WTC11 (cell line): Measurements from ENCODE around the gene PPP1R16B. TPM values are rescaled to one million over a fixed set of nuclear protein-coding genes. Genes with fewer than 3 reads are reported as not detected.
A peak's percentile ranks its signal among the peaks of the same experiment; 100 is the strongest.

Experiments
- ATAC-seq: fragments of 200-7000 bp; cut with Tn5 transposase; 2 replicates; pipeline ENCODE4 v1.10.0; 2021; ENCODE audit warnings: mild to moderate bottlenecking, moderate library complexity
- Bru-seq: library from RNA; stranded (reverse); fragments of 400-500 nt; gene quantifications from one replicate; lab custom pipeline; 2021; lab: Mats Ljungman, UMichigan
- CTCF ChIA-PET: fragments of 300-600 bp; sonication (Branson Sonifier 250); formaldehyde crosslinking; loops from one replicate; lab custom pipeline; 2021; ENCODE audit warnings: antibody characterized with exemption; lab: Charles Lee
- POLR2A ChIA-PET: fragments of 350-600 bp; sonication (Branson Sonifier 250); formaldehyde crosslinking; loops from one replicate; lab custom pipeline; 2021; ENCODE audit warnings: antibody characterized with exemption; lab: Charles Lee
- DNase-seq: peaks from one replicate; pipeline ENCODE4 v3.0.0; 2021; ENCODE audit warnings: low spot score
- H3K27ac Mint-ChIP-seq: 2 replicates; pipeline ENCODE4 v1.8.0; 2021; ENCODE audit warnings: mixed read lengths
- H3K27me3 Mint-ChIP-seq: 2 replicates; pipeline ENCODE4 v1.8.0; 2021; ENCODE audit warnings: low read depth, mild to moderate bottlenecking, moderate library complexity, mixed read lengths
- H3K36me3 Mint-ChIP-seq: 2 replicates; pipeline ENCODE4 v1.8.0; 2021; ENCODE audit warnings: mixed read lengths
- H3K4me1 Mint-ChIP-seq: 2 replicates; pipeline ENCODE4 v1.8.0; 2022; ENCODE audit warnings: mixed read lengths
- H3K4me3 Mint-ChIP-seq: 2 replicates; pipeline ENCODE4 v1.8.0; 2021; ENCODE audit warnings: mild to moderate bottlenecking, moderate library complexity, mixed read lengths
- H3K9me3 Mint-ChIP-seq: 2 replicates; pipeline ENCODE4 v1.8.0; 2021; ENCODE audit warnings: mixed read lengths
- FOXK1 ChIP-seq: sonication (generic); formaldehyde crosslinking; IDR thresholded peaks from 2 replicates; pipeline ENCODE4 v1.8.0; 2022; ENCODE audit warnings: mild to moderate bottlenecking, moderate library complexity, missing genetic modification reagents
- HMGA2 ChIP-seq: fragments of 250-450 bp; sonication (Bioruptor Pico); IDR thresholded peaks from 2 replicates; pipeline ENCODE4 v1.4.0; 2021; ENCODE audit warnings: mild to moderate bottlenecking, moderate library complexity
- IRF2 ChIP-seq: sonication (generic); formaldehyde crosslinking; IDR thresholded peaks from 2 replicates; pipeline ENCODE4 v1.8.0; 2022; ENCODE audit warnings: low read depth, missing genetic modification reagents, borderline replicate concordance
- KAT7 ChIP-seq: sonication (generic); formaldehyde crosslinking; IDR thresholded peaks from 2 replicates; pipeline ENCODE4 v1.8.1; 2023; ENCODE audit warnings: missing genetic modification reagents, mild to moderate bottlenecking, borderline replicate concordance
- NFYB ChIP-seq: sonication (generic); formaldehyde crosslinking; conservative IDR thresholded peaks from 2 replicates; pipeline ENCODE4 v1.8.0; 2022; ENCODE audit warnings: low read depth, missing genetic modification reagents
- NR1H2 ChIP-seq: sonication (generic); formaldehyde crosslinking; IDR thresholded peaks from 2 replicates; pipeline ENCODE4 v1.9.0; 2021; ENCODE audit warnings: mild to moderate bottlenecking, moderate library complexity, missing genetic modification reagents
- TEAD1 ChIP-seq: sonication (generic); formaldehyde crosslinking; IDR thresholded peaks from 2 replicates; pipeline ENCODE4 v1.8.0; 2022; ENCODE audit warnings: mild to moderate bottlenecking, missing genetic modification reagents
- TP53 ChIP-seq: sonication (generic); formaldehyde crosslinking; IDR thresholded peaks from 2 replicates; pipeline ENCODE4 v1.8.1; 2023; ENCODE audit warnings: mild to moderate bottlenecking, missing genetic modification reagents
- ZNF121 ChIP-seq: sonication (generic); formaldehyde crosslinking; IDR thresholded peaks from 2 replicates; pipeline ENCODE4 v1.8.0; 2023; ENCODE audit warnings: missing genetic modification reagents
- ZNF263 ChIP-seq: sonication (generic); formaldehyde crosslinking; IDR thresholded peaks from 2 replicates; pipeline ENCODE4 v1.8.1; 2022; ENCODE audit warnings: low read depth, mild to moderate bottlenecking, moderate library complexity, missing genetic modification reagents
- ZNF317 ChIP-seq: sonication (generic); formaldehyde crosslinking; IDR thresholded peaks from 2 replicates; pipeline ENCODE4 v1.8.1; 2023; ENCODE audit warnings: low read depth, mild to moderate bottlenecking, moderate library complexity, missing genetic modification reagents, borderline replicate concordance
- long read RNA-seq, 3 experiments: library from RNA in 1 of 3; library from capped mRNA in 1 of 3; library from polyadenylated mRNA in 1 of 3; unstranded in 2 of 3; stranded (forward) in 1 of 3; transcript quantifications; one replicate each; pipeline ENCODE4 v2.0.0, GENCODE V29; 2021
- total RNA-seq: library from RNA; stranded (reverse); gene quantifications from 3 replicates; pipeline ENCODE4 v1.2.3, GENCODE V29; 2021
- TF ChIP-seq, protein P1 (sequence below): sonication (generic); formaldehyde crosslinking; IDR thresholded peaks from 2 replicates; pipeline ENCODE4 v1.8.0; 2023; ENCODE audit warnings: missing genetic modification reagents, mild to moderate bottlenecking, borderline replicate concordance
- TF ChIP-seq, protein P2 (sequence below): fragments of 250-450 bp; sonication (Bioruptor Pico); conservative IDR thresholded peaks from 2 replicates; pipeline ENCODE4 v1.9.0; 2021; ENCODE audit warnings: mild to moderate bottlenecking
- TF ChIP-seq, protein P3 (sequence below): fragments of 250-450 bp; sonication (Bioruptor Pico); IDR thresholded peaks from 2 replicates; pipeline ENCODE4 v2.1.2; 2022; ENCODE audit warnings: mild to moderate bottlenecking, moderate library complexity
- TF ChIP-seq, protein P4 (sequence below): sonication (generic); formaldehyde crosslinking; IDR thresholded peaks from 2 replicates; pipeline ENCODE4 v1.8.0; 2022; ENCODE audit warnings: mild to moderate bottlenecking, missing genetic modification reagents
- TF ChIP-seq, protein P5 (sequence below): sonication (generic); formaldehyde crosslinking; IDR thresholded peaks from 2 replicates; pipeline ENCODE4 v1.8.0; 2022; ENCODE audit warnings: mild to moderate bottlenecking, missing genetic modification reagents
- TF ChIP-seq, protein P6 (sequence below): sonication (generic); formaldehyde crosslinking; IDR thresholded peaks from 2 replicates; pipeline ENCODE4 v1.8.0; 2022; ENCODE audit warnings: missing genetic modification reagents
- TF ChIP-seq, protein P7 (sequence below): sonication (generic); formaldehyde crosslinking; IDR thresholded peaks from 2 replicates; pipeline ENCODE4 v1.8.0; 2023; ENCODE audit warnings: missing genetic modification reagents
- TF ChIP-seq, protein P8 (sequence below): sonication (generic); formaldehyde crosslinking; IDR thresholded peaks from 2 replicates; pipeline ENCODE4 v1.8.1; 2023; ENCODE audit warnings: mild to moderate bottlenecking, missing genetic modification reagents, moderate library complexity

PPP1R16B gene
- total RNA-seq = 8.1 to 12.0 TPM (median 8.2 TPM) in 3 replicates
- Bru-seq, nascent RNA = percentile 57 among the genes with signal in this experiment
- long read RNA-seq, experiment 1, full-length matches to known transcripts = 22 of 69 reads
- long read RNA-seq, experiment 1, partial matches to known transcripts = 18 of 69 reads
- long read RNA-seq, experiment 1, other reads (novel, unspliced or antisense) = 29 of 69 reads
- long read RNA-seq, experiment 2, full-length matches to known transcripts = 2 of 15 reads
- long read RNA-seq, experiment 2, partial matches to known transcripts = 11 of 15 reads
- long read RNA-seq, experiment 2, other reads (novel, unspliced or antisense) = 2 of 15 reads
- long read RNA-seq, experiment 3, partial matches to known transcripts = 1 of 1 reads
- long read RNA-seq, experiment 3, other reads (novel, unspliced or antisense) = 0 of 1 reads

DNA sequence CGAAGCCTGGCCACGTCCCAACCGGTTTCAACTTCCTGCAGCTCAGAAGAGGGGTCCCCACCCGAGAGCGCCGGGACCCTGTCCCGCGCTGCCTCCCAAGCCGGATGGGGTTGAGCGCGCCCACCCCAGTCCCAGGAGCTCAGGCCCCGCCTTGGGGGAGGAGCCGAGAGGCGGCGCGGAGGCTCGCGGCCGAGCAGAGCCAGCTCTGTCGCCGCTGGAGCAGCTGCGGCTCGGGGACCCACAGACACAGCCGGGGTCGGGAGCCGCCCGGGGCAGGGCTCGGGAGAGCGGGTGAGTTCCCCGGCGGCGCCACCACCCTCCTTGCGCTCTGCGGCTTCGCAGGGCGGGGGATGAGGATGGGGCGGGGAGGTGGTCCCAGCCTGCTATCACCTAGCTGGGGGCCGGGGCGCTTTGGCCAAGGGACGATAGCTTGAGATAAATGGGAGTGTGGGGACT lies at the start of gene PPP1R16B:
TSS of gene PPP1R16B (plus strand) at position 196 of the 456 bp plus-strand sequence. CDS start 30,229 bp downstream, outside the sequence.
- Mint-ChIP-seq H3K27me3 (peaks cover 31% of the 10 kb centered on the region), H3K4me1 (peaks cover 37% of the 10 kb centered on the region), H3K27ac (peak within 1 kb of the TSS; percentile 97), H3K4me3 (peak within 1 kb of the TSS; percentile 82), H3K36me3 (no peaks in the 10 kb centered on the region), H3K9me3 (no peaks in the 10 kb centered on the region)
- DNase-seq (peak; percentile 81), ATAC-seq (peak; percentile 79)
- POLR2A ChIA-PET = interaction anchor here (0.8 to 1.4 kb wide), 8 partner anchors 13 to 196 kb away, joined by 3 to 7 read pairs (median 3); partner anchors contain the start of gene FAM83D
- CTCF ChIA-PET = interaction anchor here (0.7 to 4.1 kb wide), 18 partner anchors 10 to 243 kb away, joined by 3 to 39 read pairs (median 4); partner anchors contain the start of gene ACTR5
- TF ChIP-seq, protein P1, sequence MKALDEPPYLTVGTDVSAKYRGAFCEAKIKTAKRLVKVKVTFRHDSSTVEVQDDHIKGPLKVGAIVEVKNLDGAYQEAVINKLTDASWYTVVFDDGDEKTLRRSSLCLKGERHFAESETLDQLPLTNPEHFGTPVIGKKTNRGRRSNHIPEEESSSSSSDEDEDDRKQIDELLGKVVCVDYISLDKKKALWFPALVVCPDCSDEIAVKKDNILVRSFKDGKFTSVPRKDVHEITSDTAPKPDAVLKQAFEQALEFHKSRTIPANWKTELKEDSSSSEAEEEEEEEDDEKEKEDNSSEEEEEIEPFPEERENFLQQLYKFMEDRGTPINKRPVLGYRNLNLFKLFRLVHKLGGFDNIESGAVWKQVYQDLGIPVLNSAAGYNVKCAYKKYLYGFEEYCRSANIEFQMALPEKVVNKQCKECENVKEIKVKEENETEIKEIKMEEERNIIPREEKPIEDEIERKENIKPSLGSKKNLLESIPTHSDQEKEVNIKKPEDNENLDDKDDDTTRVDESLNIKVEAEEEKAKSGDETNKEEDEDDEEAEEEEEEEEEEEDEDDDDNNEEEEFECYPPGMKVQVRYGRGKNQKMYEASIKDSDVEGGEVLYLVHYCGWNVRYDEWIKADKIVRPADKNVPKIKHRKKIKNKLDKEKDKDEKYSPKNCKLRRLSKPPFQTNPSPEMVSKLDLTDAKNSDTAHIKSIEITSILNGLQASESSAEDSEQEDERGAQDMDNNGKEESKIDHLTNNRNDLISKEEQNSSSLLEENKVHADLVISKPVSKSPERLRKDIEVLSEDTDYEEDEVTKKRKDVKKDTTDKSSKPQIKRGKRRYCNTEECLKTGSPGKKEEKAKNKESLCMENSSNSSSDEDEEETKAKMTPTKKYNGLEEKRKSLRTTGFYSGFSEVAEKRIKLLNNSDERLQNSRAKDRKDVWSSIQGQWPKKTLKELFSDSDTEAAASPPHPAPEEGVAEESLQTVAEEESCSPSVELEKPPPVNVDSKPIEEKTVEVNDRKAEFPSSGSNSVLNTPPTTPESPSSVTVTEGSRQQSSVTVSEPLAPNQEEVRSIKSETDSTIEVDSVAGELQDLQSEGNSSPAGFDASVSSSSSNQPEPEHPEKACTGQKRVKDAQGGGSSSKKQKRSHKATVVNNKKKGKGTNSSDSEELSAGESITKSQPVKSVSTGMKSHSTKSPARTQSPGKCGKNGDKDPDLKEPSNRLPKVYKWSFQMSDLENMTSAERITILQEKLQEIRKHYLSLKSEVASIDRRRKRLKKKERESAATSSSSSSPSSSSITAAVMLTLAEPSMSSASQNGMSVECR (CRISPR knock-in tag) = 0 out of 2 replicates have a peak, but pooled peaks have one; percentile 22
- TF ChIP-seq KAT7 (CRISPR knock-in tag) (no peak), TEAD1 (CRISPR knock-in tag) (0 out of 2 replicates have a peak, but pooled peaks have one; percentile 24), NFYB (CRISPR knock-in tag) (no peak; the same call in 1 of the 2 replicates), HMGA2 (no peak), NR1H2 (CRISPR knock-in tag) (no peak), TP53 (CRISPR knock-in tag) (no peak), ZNF121 (CRISPR knock-in tag) (no peak), ZNF263 (CRISPR knock-in tag) (no peak), IRF2 (no peak), ZNF317 (no peak), FOXK1 (CRISPR knock-in tag) (peak; percentile 71; the same call in 1 of the 2 replicates)
- TF ChIP-seq, protein P2, sequence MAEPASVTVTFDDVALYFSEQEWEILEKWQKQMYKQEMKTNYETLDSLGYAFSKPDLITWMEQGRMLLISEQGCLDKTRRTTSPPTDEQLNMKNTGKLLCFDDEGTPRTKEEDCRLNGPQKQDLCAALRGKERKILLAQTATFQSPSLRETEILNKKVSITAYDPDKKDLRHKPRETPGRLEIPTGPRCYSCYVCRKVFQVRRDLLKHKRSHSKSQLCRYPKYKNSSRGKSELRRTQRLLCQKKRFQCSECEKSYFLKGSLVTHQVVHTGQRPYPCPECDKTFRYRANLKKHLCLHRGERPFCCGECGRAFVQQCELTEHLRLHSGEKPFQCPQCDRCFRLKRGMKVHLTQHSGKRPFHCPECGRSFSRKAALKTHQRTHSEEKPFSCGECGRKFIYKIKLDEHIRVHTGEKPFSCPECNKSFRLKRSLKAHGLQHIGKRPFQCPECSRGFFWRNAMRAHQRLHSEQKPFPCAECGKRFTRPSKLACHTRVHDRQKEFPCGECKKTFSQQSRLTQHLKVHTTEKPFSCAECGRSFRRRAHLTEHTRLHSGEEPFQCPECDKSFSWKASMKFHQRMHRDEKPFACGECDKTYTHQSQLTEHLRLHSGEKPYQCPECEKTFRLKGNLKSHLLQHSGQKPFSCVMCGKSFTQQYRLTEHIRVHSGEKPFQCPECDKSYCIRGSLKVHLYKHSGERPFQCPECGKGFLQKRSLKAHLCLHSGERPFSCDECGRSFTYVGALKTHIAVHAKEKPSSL (CRISPR knock-in tag) = no peak
- TF ChIP-seq, protein P3, sequence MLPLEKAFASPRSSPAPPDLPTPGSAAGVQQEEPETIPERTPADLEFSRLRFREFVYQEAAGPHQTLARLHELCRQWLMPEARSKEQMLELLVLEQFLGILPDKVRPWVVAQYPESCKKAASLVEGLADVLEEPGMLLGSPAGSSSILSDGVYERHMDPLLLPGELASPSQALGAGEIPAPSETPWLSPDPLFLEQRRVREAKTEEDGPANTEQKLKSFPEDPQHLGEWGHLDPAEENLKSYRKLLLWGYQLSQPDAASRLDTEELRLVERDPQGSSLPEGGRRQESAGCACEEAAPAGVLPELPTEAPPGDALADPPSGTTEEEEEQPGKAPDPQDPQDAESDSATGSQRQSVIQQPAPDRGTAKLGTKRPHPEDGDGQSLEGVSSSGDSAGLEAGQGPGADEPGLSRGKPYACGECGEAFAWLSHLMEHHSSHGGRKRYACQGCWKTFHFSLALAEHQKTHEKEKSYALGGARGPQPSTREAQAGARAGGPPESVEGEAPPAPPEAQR = no peak
- TF ChIP-seq, protein P4, sequence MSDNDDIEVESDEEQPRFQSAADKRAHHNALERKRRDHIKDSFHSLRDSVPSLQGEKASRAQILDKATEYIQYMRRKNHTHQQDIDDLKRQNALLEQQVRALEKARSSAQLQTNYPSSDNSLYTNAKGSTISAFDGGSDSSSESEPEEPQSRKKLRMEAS (CRISPR knock-in tag) = 0 out of 2 replicates have a peak, but pooled peaks have one; percentile 51
- TF ChIP-seq, protein P5, sequence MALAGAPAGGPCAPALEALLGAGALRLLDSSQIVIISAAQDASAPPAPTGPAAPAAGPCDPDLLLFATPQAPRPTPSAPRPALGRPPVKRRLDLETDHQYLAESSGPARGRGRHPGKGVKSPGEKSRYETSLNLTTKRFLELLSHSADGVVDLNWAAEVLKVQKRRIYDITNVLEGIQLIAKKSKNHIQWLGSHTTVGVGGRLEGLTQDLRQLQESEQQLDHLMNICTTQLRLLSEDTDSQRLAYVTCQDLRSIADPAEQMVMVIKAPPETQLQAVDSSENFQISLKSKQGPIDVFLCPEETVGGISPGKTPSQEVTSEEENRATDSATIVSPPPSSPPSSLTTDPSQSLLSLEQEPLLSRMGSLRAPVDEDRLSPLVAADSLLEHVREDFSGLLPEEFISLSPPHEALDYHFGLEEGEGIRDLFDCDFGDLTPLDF (CRISPR knock-in tag) = no peak
- TF ChIP-seq, protein P6, sequence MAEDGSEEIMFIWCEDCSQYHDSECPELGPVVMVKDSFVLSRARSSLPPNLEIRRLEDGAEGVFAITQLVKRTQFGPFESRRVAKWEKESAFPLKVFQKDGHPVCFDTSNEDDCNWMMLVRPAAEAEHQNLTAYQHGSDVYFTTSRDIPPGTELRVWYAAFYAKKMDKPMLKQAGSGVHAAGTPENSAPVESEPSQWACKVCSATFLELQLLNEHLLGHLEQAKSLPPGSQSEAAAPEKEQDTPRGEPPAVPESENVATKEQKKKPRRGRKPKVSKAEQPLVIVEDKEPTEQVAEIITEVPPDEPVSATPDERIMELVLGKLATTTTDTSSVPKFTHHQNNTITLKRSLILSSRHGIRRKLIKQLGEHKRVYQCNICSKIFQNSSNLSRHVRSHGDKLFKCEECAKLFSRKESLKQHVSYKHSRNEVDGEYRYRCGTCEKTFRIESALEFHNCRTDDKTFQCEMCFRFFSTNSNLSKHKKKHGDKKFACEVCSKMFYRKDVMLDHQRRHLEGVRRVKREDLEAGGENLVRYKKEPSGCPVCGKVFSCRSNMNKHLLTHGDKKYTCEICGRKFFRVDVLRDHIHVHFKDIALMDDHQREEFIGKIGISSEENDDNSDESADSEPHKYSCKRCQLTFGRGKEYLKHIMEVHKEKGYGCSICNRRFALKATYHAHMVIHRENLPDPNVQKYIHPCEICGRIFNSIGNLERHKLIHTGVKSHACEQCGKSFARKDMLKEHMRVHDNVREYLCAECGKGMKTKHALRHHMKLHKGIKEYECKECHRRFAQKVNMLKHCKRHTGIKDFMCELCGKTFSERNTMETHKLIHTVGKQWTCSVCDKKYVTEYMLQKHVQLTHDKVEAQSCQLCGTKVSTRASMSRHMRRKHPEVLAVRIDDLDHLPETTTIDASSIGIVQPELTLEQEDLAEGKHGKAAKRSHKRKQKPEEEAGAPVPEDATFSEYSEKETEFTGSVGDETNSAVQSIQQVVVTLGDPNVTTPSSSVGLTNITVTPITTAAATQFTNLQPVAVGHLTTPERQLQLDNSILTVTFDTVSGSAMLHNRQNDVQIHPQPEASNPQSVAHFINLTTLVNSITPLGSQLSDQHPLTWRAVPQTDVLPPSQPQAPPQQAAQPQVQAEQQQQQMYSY (CRISPR knock-in tag) = no peak
- TF ChIP-seq, protein P7, sequence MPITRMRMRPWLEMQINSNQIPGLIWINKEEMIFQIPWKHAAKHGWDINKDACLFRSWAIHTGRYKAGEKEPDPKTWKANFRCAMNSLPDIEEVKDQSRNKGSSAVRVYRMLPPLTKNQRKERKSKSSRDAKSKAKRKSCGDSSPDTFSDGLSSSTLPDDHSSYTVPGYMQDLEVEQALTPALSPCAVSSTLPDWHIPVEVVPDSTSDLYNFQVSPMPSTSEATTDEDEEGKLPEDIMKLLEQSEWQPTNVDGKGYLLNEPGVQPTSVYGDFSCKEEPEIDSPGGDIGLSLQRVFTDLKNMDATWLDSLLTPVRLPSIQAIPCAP = no peak
- TF ChIP-seq, protein P8, sequence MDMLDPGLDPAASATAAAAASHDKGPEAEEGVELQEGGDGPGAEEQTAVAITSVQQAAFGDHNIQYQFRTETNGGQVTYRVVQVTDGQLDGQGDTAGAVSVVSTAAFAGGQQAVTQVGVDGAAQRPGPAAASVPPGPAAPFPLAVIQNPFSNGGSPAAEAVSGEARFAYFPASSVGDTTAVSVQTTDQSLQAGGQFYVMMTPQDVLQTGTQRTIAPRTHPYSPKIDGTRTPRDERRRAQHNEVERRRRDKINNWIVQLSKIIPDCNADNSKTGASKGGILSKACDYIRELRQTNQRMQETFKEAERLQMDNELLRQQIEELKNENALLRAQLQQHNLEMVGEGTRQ = 0 out of 2 replicates have a peak, but pooled peaks have one; percentile 24
